ENCODE results near the gene PIH1D1.

PIH1D1 gene

GRCh38 chr19:49486710-49487276, 35.2 kb upstream of the PIH1D1 start:
- Histone ChIP-seq H3K4me3 (peak overlapping the region in 1 of 7 experiments; percentile 87), H3K27ac (peak overlapping the region in 20 of 21 experiments; percentile 44 to 95 (median 74))

- Histone ChIP-seq H3K4me3 (no peak overlapping the region), H3K27ac (peak overlapping the region in 3 of 21 experiments; percentile 80 to 95 (median 83))
These were observed 34.6 kb upstream of the PIH1D1 start for GRCh38 chr19:49486232-49486631.

- no peak overlapping the region for H3K27ac ChIP-seq
- H3K4me3 ChIP-seq: no peak overlapping the region
These were observed 29.5 kb upstream of the PIH1D1 start for GRCh38 chr19:49481020-49481683.

GRCh38 chr19:49479975-49480628, 28.5 kb upstream of the PIH1D1 start:
- Histone ChIP-seq H3K27ac (no peak overlapping the region), H3K4me3 (no peak overlapping the region)

GRCh38 chr19:49475995-49476880, 24.6 kb upstream of the PIH1D1 start:
- Histone ChIP-seq H3K27ac (peak overlapping the region in 16 of 21 experiments; percentile 28 to 94 (median 87)), H3K4me3 (peak overlapping the region in 3 of 7 experiments; percentile 11 to 77 (median 52))

GRCh38 chr19:49475191-49475917, 23.7 kb upstream of the PIH1D1 start:
- Histone ChIP-seq H3K27ac (peak overlapping the region in 17 of 21 experiments; percentile 28 to 94 (median 87)), H3K4me3 (peak overlapping the region; percentile 2 to 77 (median 52))

- peak overlapping the region; percentile 33 to 94 (median 87) for H3K27ac ChIP-seq
- peak overlapping the region; percentile 42 to 77 (median 52) for H3K4me3 ChIP-seq
These were observed 22.9 kb upstream of the PIH1D1 start for GRCh38 chr19:49474542-49474924.

- peak within 1 kb of the TSS; percentile 33 to 94 (median 87) for H3K27ac ChIP-seq
These were observed 22.4 kb upstream of the PIH1D1 start, which contains the start of gene FLT3LG for GRCh38 chr19:49473868-49474541. Gene FLT3LG, plus strand, starts transcription at chr19:49474215. Its CDS starts 425 bp downstream, at chr19:49474640.

GRCh38 chr19:49473501-49473867, 21.9 kb upstream of the PIH1D1 start:
- Histone ChIP-seq H3K27ac (peak overlapping the region in 20 of 21 experiments; percentile 43 to 94 (median 87)), H3K4me3 (peak overlapping the region; percentile 42 to 77 (median 52))

More at GRCh38 chr19:49473868-49474541, 22.4 kb upstream of the PIH1D1 start, which contains the start of gene FLT3LG:
- peak within 1 kb of the TSS; percentile 42 to 77 (median 52) for H3K4me3 ChIP-seq

- H3K27ac ChIP-seq: peak overlapping the region in 12 of 21 experiments; percentile 38 to 94 (median 88)
- H3K4me3 ChIP-seq: no peak overlapping the region
These were observed 21.3 kb upstream of the PIH1D1 start for GRCh38 chr19:49472936-49473335.

GRCh38 chr19:49470615-49470978, 19.0 kb upstream of the PIH1D1 start:
- Histone ChIP-seq H3K27ac (peak overlapping the region in 16 of 21 experiments; percentile 10 to 97 (median 86)), H3K4me3 (no peak overlapping the region)

- Histone ChIP-seq H3K4me3 (no peak overlapping the region), H3K27ac (peak overlapping the region in 20 of 21 experiments; percentile 10 to 97 (median 86))
These were observed 18.4 kb upstream of the PIH1D1 start for GRCh38 chr19:49469828-49470614.

GRCh38 chr19:49468746-49469447, 17.3 kb upstream of the PIH1D1 start:
- Histone ChIP-seq H3K27ac (peak overlapping the region in 20 of 21 experiments; percentile 64 to 97 (median 87)), H3K4me3 (peak overlapping the region in 2 of 7 experiments; percentile 1 to 26)

GRCh38 chr19:49468199-49468598, 16.6 kb upstream of the PIH1D1 start:
- peak overlapping the region in 20 of 21 experiments; percentile 64 to 97 (median 87) for H3K27ac ChIP-seq
- H3K4me3 ChIP-seq: peak overlapping the region in 2 of 7 experiments; percentile 1 to 26

- H3K4me3 ChIP-seq: no peak overlapping the region
- H3K27ac ChIP-seq: peak overlapping the region in 5 of 21 experiments; percentile 2 to 58 (median 25)
These were observed 13.8 kb upstream of the PIH1D1 start for GRCh38 chr19:49465371-49465770.

- H3K27ac ChIP-seq: no peak overlapping the region
- no peak overlapping the region for H3K4me3 ChIP-seq
These were observed 12.5 kb upstream of the PIH1D1 start for GRCh38 chr19:49463960-49464740.
